ENCODE measurements around the gene TMEM72. TPM values are rescaled to one million over a fixed set of nuclear protein-coding genes. Genes with fewer than 3 reads are reported as not detected.

The TMEM72 gene
- total and polyA plus RNA-seq, 2 experiments from 2014 or later = not detected

GRCh38 chr10:44956717-44957706, 45.9 kb downstream of the TMEM72 start:
- Histone ChIP-seq H3K27me3 (ENCODE audit: insufficient read depth) (peaks cover 9% of the 10 kb centered on the region), H3F3A (replicated peaks; ENCODE audit: low read depth) (no peaks in the 10 kb centered on the region), H3K36me3 (ENCODE audit: insufficient read depth) (no peaks in the 10 kb centered on the region), H3K79me2 (replicated peaks; ENCODE audit: insufficient read depth) (no peaks in the 10 kb centered on the region), H3K4me3 (no peak overlapping the region), H3K27ac (ENCODE audit: low read depth) (no peak overlapping the region), H3K9me2 (ENCODE audit: insufficient read depth) (no peaks in the 10 kb centered on the region), H2AFZ (no peak overlapping the region), H4K20me1 (replicated peaks; ENCODE audit: insufficient read depth) (no peaks in the 10 kb centered on the region), H3K4me2 (no peak overlapping the region), H3K4me1 (ENCODE audit: insufficient read depth) (peaks cover 38% of the 10 kb centered on the region)
- DNase-seq (ENCODE audit: low spot score) = no peak
- Mint-ChIP-seq H3K36me3 (ENCODE audit: low read depth) (peaks cover 8% of the 10 kb centered on the region; the same call in 2 of the 3 replicates), H3K4me3 (no peak overlapping the region; the same call in 2 of the 3 replicates), H3K4me1 (peaks cover 40% of the 10 kb centered on the region), H3K27ac (no peak overlapping the region), H3K9me3 (no peaks in the 10 kb centered on the region; the same call in 2 of the 3 replicates), H3K27me3 (ENCODE audit: insufficient read depth, low read depth, poor library complexity) (peaks cover 14% of the 10 kb centered on the region)
- TF ChIP-seq EZH2phosphoT487 (IDR thresholded peaks at IDR 0.05; ENCODE audit: unreplicated experiment) (no peak), REST (IDR thresholded peaks at IDR 0.05; ENCODE audit: unreplicated experiment) (no peak), JUNB (IDR thresholded peaks at IDR 0.05; ENCODE audit: unreplicated experiment) (no peak), ZNF462 (CRISPR knock-in tag; IDR thresholded peaks at IDR 0.05) (no peak), ETS1 (IDR thresholded peaks at IDR 0.05) (no peak), NANOG (IDR thresholded peaks at IDR 0.05; ENCODE audit: borderline replicate concordance) (no peak), ZNF331 (CRISPR knock-in tag; IDR thresholded peaks at IDR 0.05; ENCODE audit: low read depth) (no peak), EZH2 (IDR thresholded peaks at IDR 0.05; ENCODE audit: low read depth, unreplicated experiment) (no peak), POLR2AphosphoS5 (IDR thresholded peaks at IDR 0.05; ENCODE audit: low read depth) (no peak)
- no peak for ATAC-seq

Data from GM23338 (cell line).